Activated effector memory CD4-positive, alpha-beta T cell treated with anti-CD3 and anti-CD28 coated beads, Interleukin-2, amount 50 U/mL, for 16 hours (primary cell): Measurements from ENCODE around the gene HDAC3.
A peak's percentile ranks its signal among the peaks of the same experiment; 100 is the strongest.

Experiments
- DNase-seq: peaks from one replicate; pipeline ENCODE4 v3.0.0-alpha.2; 2020

HDAC3 gene

GRCh38 chr5:141636413-141637122 is at the start of gene HDAC3, which contains the start of gene RELL2:
Gene HDAC3, minus strand, starts transcription at chr5:141636849. Its CDS starts 59 bp downstream, at chr5:141636790.
Gene RELL2, plus strand, starts transcription at chr5:141636997. Its CDS starts 1,229 bp downstream, at chr5:141638226.
- DNase-seq, result peak; percentile 98

GRCh38 chr5:141685591-141685990 is 48.9 kb upstream of the HDAC3 start:
- DNase-seq, result no peak

GRCh38 chr5:141683596-141684141 is 47.0 kb upstream of the HDAC3 start:
- no peak for DNase-seq

GRCh38 chr5:141681695-141682641 is 45.3 kb upstream of the HDAC3 start, which contains the start of gene ARAP3:
Gene ARAP3, minus strand, starts transcription at chr5:141682230. Its CDS starts 1,744 bp downstream, at chr5:141680486.
- DNase-seq, result peak; percentile 79

GRCh38 chr5:141681295-141681694 is 44.6 kb upstream of the HDAC3 start:
- no peak for DNase-seq

GRCh38 chr5:141680751-141681201 is 44.1 kb upstream of the HDAC3 start:
- DNase-seq, result no peak

GRCh38 chr5:141680178-141680577 is 43.5 kb upstream of the HDAC3 start:
- DNase-seq, result no peak

- DNase-seq, result no peak
Observed at GRCh38 chr5:141677415-141677814, 40.8 kb upstream of the HDAC3 start.

- DNase-seq, result no peak
Observed at GRCh38 chr5:141675672-141676071, 39.0 kb upstream of the HDAC3 start.

GRCh38 chr5:141674747-141675146 is 38.1 kb upstream of the HDAC3 start:
- DNase-seq, result no peak

- no peak for DNase-seq
Observed at GRCh38 chr5:141672841-141673813, 36.5 kb upstream of the HDAC3 start.

GRCh38 chr5:141672071-141672840 is 35.6 kb upstream of the HDAC3 start:
- DNase-seq, result no peak

- DNase-seq, result no peak
Observed at GRCh38 chr5:141669520-141669919, 32.9 kb upstream of the HDAC3 start.

GRCh38 chr5:141668601-141669265 is 32.1 kb upstream of the HDAC3 start:
- no peak for DNase-seq

- no peak for DNase-seq
Observed at GRCh38 chr5:141665995-141666940, 29.6 kb upstream of the HDAC3 start.

- peak; percentile 90 for DNase-seq
Observed at GRCh38 chr5:141664733-141665461, 28.2 kb upstream of the HDAC3 start.

- no peak for DNase-seq
Observed at GRCh38 chr5:141663506-141663905, 26.9 kb upstream of the HDAC3 start.

GRCh38 chr5:141662028-141662427 is 25.4 kb upstream of the HDAC3 start:
- no peak for DNase-seq
